Measurements from ENCODE around the gene LRRC47.

LRRC47 gene

DNA sequence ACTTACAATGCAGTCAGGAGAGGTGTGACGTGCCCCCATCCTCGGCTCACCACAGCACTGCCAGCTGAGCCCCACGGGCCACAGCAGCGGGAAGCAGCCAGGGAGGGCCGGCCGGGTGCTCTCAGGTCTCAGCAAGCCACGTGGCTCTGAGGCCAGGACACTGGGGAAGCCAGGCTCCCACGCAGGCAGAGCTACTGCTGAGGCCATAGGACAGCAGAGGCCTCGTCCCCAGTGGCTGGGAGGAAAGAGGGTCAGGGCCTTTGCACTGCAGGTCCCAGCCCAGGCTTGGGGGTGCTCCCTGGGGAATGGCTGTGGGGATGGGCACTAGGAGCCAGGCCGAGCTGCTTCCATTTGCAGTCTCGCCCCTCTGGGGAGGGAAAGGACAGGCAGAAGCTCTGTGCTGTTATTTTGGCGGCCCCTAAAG lies 5.8 kb downstream of the LRRC47 start:
- peaks cover 30% of the 10 kb centered on the region for H3K79me2 ChIP-seq (ENCODE audit: insufficient read depth, low read length)
- H3K36me3 ChIP-seq (ENCODE audit: insufficient read depth, low read length) = peaks cover 39% of the 10 kb centered on the region
- H3K4me3 ChIP-seq (ENCODE audit: low read depth, low read length, poor library complexity, severe bottlenecking) = no peak overlapping the region
- H3K4me2 ChIP-seq (ENCODE audit: low read length) = no peak overlapping the region
- no peaks in the 10 kb centered on the region for H3K9me2 ChIP-seq (ENCODE audit: low read depth, low read length)
- H3K9ac ChIP-seq (ENCODE audit: low read length) = no peak overlapping the region
- H2AFZ ChIP-seq (ENCODE audit: low read length) = no peak overlapping the region
- H3K27me3 ChIP-seq (ENCODE audit: insufficient read depth, low read length) = no peaks in the 10 kb centered on the region
- H3K27ac ChIP-seq (ENCODE audit: low read depth, low read length, poor library complexity, severe bottlenecking) = no peak overlapping the region
- H3K4me1 ChIP-seq (ENCODE audit: insufficient read depth, low read length, severe bottlenecking) = peaks cover 23% of the 10 kb centered on the region
- H4K20me1 ChIP-seq (ENCODE audit: insufficient read depth, low read length) = no peaks in the 10 kb centered on the region
- H3K9me3 ChIP-seq (ENCODE audit: low read length) = no peaks in the 10 kb centered on the region
- TF ChIP-seq, protein P1, sequence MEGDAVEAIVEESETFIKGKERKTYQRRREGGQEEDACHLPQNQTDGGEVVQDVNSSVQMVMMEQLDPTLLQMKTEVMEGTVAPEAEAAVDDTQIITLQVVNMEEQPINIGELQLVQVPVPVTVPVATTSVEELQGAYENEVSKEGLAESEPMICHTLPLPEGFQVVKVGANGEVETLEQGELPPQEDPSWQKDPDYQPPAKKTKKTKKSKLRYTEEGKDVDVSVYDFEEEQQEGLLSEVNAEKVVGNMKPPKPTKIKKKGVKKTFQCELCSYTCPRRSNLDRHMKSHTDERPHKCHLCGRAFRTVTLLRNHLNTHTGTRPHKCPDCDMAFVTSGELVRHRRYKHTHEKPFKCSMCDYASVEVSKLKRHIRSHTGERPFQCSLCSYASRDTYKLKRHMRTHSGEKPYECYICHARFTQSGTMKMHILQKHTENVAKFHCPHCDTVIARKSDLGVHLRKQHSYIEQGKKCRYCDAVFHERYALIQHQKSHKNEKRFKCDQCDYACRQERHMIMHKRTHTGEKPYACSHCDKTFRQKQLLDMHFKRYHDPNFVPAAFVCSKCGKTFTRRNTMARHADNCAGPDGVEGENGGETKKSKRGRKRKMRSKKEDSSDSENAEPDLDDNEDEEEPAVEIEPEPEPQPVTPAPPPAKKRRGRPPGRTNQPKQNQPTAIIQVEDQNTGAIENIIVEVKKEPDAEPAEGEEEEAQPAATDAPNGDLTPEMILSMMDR (IDR thresholded peaks at IDR 0.05; ENCODE audit: low read length) = no peak
- no peak for TF ChIP-seq EZH2 (IDR thresholded peaks at IDR 0.05; ENCODE audit: borderline replicate concordance, low read length)
- no peaks in the 10 kb centered on the region for H3F3A ChIP-seq (ENCODE audit: insufficient read depth, low read length)

DNA sequence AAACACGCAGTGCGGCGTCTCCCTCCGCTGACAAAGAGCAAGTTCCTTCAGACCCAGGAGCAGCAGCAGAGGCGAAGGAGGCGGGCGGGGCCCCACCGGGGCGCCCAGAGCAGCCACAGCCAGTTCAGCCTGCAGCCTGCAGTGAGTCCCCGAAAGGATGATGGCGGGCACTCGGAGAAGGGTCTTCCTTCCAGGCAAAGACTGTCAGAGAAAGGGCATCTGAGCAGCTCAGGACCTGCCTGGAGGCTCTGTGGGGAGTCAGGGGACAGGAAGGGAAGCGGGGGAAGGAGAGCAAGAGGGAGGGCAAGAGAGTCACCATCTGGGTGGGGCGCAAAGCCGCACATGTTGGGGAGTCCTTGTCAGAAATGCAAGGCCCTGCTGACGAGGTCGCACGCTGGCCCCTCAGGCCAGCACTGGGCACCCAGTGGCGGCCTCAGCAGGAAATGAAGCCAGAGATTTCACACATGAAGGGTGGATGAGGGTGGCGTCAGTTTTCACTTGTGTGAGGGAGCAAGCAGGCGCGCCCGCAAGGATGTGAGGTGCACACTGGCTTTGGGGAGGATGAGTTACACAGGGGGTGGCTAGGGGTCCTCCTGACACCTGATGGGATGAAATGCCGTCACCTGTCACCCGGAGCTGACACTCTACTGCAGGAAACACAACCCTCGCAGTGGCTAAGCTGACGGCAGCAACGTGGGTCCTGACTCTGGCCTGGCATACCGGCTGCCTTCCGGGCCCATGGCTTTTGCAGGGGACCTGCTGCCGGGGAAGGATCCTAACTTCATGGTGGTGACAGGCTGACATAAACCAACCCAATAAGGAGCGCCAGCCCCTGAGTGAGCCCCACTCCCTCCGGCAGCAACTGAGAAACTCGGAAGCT lies 6.6 kb downstream of the LRRC47 start:
- Histone ChIP-seq H3K9me3 (ENCODE audit: low read length) (no peaks in the 10 kb centered on the region), H3K4me3 (ENCODE audit: low read depth, low read length, poor library complexity, severe bottlenecking) (no peak overlapping the region), H3K27me3 (ENCODE audit: insufficient read depth, low read length) (no peaks in the 10 kb centered on the region), H3K9me2 (ENCODE audit: low read depth, low read length) (no peaks in the 10 kb centered on the region), H2AFZ (ENCODE audit: low read length) (no peak overlapping the region), H3K36me3 (ENCODE audit: insufficient read depth, low read length) (peaks cover 46% of the 10 kb centered on the region), H3K9ac (ENCODE audit: low read length) (no peak overlapping the region), H3K4me1 (ENCODE audit: insufficient read depth, low read length, severe bottlenecking) (peaks cover 15% of the 10 kb centered on the region), H3K4me2 (ENCODE audit: low read length) (no peak overlapping the region), H3K79me2 (ENCODE audit: insufficient read depth, low read length) (peaks cover 22% of the 10 kb centered on the region), H3F3A (ENCODE audit: insufficient read depth, low read length) (no peaks in the 10 kb centered on the region), H4K20me1 (ENCODE audit: insufficient read depth, low read length) (no peaks in the 10 kb centered on the region), H3K27ac (ENCODE audit: low read depth, low read length, poor library complexity, severe bottlenecking) (no peak overlapping the region)
- no peak for TF ChIP-seq EZH2 (IDR thresholded peaks at IDR 0.05; ENCODE audit: borderline replicate concordance, low read length)
- TF ChIP-seq, protein P1 (IDR thresholded peaks at IDR 0.05; ENCODE audit: low read length) = no peak

DNA sequence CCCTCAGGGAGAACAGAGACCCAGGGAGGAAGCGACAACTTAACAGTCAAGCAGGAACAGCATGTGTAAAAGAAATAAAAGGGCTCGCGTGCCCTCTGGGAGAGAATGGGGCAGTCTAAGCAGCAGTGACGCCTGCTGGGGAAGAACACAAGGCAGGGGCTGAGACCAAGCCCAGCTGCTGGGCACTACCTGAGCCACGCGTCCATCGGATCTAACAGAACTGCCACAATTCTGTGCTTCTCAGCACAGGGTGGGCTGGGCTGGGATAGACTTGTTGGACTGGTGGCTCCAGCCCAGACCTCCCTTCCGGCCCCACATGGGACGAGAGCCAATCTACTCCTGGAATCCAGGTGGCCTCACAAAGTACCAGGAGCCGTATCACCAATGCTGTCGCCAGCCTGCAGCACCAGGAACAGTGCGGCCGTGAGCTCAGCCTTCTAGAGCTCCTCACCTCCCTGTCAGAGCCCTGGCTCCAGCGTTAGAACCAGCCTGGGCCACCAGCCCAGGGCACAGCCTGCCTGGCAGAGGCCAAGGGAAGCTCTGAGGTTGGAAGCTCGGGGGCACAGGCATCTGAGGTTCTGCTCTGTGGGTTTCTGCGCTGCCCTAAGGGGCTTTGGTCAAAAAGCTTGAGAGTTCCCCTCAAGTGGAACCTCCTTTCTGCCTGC lies 7.4 kb downstream of the LRRC47 start:
- H3K9me2 ChIP-seq (ENCODE audit: low read depth, low read length) = no peaks in the 10 kb centered on the region
- no peak for TF ChIP-seq EZH2 (IDR thresholded peaks at IDR 0.05; ENCODE audit: borderline replicate concordance, low read length)
- TF ChIP-seq, protein P1 (IDR thresholded peaks at IDR 0.05; ENCODE audit: low read length) = no peak
- no peak overlapping the region for H3K9ac ChIP-seq (ENCODE audit: low read length)
- H3K27me3 ChIP-seq (ENCODE audit: insufficient read depth, low read length) = no peaks in the 10 kb centered on the region
- H3K9me3 ChIP-seq (ENCODE audit: low read length) = no peaks in the 10 kb centered on the region
- H3K4me2 ChIP-seq (ENCODE audit: low read length) = no peak overlapping the region
- peaks cover 7% of the 10 kb centered on the region for H3K4me1 ChIP-seq (ENCODE audit: insufficient read depth, low read length, severe bottlenecking)
- H3K36me3 ChIP-seq (ENCODE audit: insufficient read depth, low read length) = peaks cover 50% of the 10 kb centered on the region
- H3K4me3 ChIP-seq (ENCODE audit: low read depth, low read length, poor library complexity, severe bottlenecking) = no peak overlapping the region
- no peaks in the 10 kb centered on the region for H3F3A ChIP-seq (ENCODE audit: insufficient read depth, low read length)
- H4K20me1 ChIP-seq (ENCODE audit: insufficient read depth, low read length) = no peaks in the 10 kb centered on the region
- no peak overlapping the region for H2AFZ ChIP-seq (ENCODE audit: low read length)
- H3K27ac ChIP-seq (ENCODE audit: low read depth, low read length, poor library complexity, severe bottlenecking) = no peak overlapping the region
- H3K79me2 ChIP-seq (ENCODE audit: insufficient read depth, low read length) = peaks cover 15% of the 10 kb centered on the region; the same call in 1 of the 2 replicates

Data from OCI-LY1 (cell line).